Endometrial microvascular endothelial cells (primary cell): Measurements from ENCODE around the gene ATG4D. TPM values are rescaled to one million over a fixed set of nuclear protein-coding genes. Genes with fewer than 3 reads are reported as not detected.
"Not testable (repeated sequence)": the region's sequence is repeated elsewhere in the genome, so short reads cannot be mapped to it uniquely, and the experiment has no call there.

Source experiments
- in situ Hi-C: cut with HindIII; loops from 2 replicates; pipeline ENCODE4 v1.10.0; 2017; ENCODE audit warnings: low sequenced_read_pairs, low pct_unique_long_range_greater_than_20kb; ENCODE audit errors: inconsistent ontology term
- total RNA-seq: library from RNA; depleted of rRNA; stranded (reverse); fragments of >200 nt; gene quantifications from one replicate; pipeline ENCODE4 v1.2.3, GENCODE V29; 2015; ENCODE audit errors: inconsistent ontology term

The ATG4D gene
- total RNA-seq, 1 donor from 2014 or later = 31.9 TPM

DNA sequence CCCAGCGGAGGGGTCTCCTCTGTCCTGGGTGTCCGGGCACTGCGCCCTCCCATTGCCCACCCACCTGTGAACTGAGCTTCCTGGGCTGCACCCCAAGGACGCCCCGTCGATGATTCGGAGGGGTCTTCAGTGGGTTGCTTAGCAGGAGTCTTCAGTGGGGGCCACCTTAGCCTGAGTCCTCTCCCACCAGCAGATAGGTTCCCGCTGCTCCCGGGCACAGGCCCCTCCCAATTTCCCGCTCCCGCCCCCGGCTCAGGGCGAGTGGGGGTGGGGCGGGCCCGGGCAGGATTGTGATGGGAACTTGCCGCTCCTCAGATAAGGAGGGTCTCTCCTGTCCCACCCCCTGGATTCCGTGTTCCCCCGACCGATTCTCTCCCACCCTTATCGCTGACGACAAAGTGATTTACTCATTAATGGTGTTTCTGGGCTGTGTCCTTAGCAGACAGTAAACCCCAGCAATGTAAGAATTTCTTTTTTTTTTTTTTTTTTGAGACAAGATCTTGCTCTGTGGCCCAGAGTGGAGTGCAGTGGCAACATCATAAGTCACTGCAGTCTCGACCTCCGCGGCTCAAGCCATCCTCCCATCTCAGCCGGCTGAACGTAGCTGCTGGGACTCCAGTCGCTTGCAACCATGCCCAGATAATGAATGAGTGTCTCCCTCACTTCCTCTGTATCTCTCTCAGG is 25.8 kb upstream of the ATG4D start:
- in situ Hi-C loops = no loop called here

- in situ Hi-C loops = no loop called here
These were observed 25.0 kb upstream of the ATG4D start for GRCh38 chr19:10518444-10519361.

- in situ Hi-C loops = no loop called here
These were observed 24.3 kb upstream of the ATG4D start for GRCh38 chr19:10519421-10519820.

GRCh38 chr19:10520652-10521318 is 22.9 kb upstream of the ATG4D start:
- in situ Hi-C loops = no loop called here

DNA sequence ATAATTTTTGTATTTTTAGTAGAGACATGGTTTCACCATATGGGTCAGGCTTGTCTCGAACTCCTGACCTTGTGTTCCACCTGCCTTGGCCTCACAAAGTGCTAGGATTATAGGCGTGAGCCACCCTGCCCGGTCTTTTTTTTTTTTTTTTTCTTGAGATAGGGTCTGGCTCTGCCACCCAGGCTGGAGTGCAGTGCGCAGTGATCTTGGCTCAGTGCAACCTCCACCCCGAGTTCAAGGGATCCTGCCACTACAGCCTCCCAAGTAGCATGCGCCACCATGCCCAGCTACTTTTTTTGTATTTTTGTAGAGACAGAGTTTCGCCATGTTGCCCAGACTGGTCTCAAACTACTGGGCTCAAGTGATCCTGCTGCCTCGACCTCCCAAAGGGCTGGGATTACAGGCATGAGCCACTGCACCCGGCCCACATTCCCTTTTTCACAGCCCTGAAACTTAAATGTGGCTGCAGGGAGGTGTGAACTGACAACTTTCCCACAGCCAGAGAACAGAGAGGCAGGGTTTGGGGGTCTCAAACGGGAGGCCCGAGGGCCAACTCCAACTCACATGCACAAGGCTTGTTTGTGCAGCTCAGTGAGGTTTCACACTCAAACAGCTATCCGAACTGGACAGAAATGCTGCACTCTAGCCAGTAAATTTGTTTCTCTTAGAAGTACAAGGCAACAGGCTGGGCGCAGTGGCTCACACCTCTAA is 22.1 kb upstream of the ATG4D start:
- in situ Hi-C loops = no loop called here

GRCh38 chr19:10523135-10523636 is 20.5 kb upstream of the ATG4D start:
- in situ Hi-C loops = no loop called here

DNA sequence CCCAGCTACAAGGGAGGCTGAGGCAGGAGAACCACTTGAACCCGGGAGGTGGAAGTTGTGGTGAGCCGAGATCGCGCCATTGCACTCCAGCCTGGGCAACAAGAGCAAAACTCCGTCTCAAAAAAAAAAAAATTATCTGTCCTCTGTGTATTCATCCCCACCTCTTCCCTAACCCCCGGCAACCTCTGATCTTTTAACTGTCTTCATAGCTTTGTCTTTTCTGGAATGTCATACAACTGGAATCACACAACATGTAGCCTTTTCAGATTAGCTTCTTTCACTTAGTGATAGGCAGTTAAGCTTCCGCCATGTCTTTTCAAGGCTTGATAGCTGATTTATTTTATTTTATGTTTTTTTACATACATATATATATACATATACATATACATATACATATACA is 18.1 kb upstream of the ATG4D start:
- in situ Hi-C loops = no loop called here

DNA sequence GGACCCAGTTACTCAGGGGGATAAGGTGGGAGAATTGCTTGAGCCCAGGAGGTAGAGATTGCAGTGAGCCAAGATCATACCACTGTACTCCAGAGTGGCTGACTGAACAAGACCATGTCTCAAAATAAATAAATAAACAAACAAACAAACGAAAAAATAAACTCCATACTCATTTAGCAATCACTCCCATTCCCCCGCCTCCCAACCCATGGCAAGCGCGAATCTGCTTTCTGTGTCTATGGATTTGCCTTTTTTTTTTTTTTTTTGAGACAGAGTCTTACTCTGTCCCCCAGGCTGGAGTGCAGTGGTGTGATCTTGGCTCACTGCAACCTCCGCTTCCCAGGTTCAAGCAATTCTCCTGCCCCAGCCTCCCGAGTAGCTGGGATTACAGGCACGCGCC is 16.8 kb upstream of the ATG4D start:
- in situ Hi-C loops = not testable (repeated sequence)

DNA sequence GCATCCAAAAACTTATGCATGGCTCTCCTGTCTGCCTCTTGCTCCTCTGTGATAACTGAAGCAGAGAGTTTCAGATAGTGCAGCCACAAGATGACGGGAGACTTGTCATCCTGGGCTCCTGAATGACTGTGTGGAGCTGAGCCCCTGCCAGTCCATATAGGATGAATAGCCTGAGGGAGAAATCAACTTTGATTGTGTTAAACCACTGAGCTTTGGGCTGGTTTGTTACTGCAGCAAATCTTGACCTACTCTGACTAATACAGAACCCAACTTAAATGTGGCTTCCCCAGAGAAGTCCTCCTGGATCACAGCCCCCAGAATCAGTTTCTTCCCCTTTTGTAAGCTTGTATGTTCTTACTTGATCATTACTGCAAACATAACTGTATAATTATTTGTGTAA is 11.2 kb upstream of the ATG4D start:
- in situ Hi-C loops = no loop called here

DNA sequence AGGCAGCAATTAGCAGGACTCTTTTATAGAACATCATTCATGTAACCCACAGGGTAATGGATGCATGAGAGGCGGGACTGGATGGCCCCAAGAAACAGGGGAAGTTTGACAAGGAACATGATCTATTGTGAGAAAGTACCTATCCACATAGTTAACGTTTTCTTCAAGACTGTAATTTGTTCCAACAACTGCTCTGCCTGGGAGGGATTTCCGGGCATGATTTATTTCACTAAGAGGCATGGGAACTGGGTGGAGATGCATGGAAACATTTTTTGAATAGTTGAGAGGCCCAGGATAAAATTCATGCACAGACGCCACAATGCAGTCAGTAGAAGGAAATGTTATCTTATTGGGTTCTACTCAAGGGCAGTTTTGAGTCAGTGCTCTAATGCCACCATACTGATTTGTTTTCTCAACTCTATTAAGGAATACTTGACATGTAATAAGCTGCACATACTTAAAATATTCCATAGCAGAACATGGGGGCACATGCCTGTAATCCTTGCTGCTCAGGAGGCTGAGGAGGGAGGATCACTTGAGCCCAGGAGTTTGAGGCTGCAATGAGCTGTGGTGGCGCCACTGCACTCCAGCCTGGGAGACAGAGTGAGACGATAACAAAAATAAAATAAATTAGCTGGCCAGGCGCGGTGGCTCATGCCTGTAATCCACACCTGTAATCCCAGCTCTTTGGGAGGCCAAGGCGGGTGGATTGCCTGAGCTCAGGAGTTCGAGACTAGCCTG is 9.9 kb upstream of the ATG4D start:
- in situ Hi-C loops = no loop called here

GRCh38 chr19:10535613-10536012 is 8.1 kb upstream of the ATG4D start:
- in situ Hi-C loops = no loop called here

DNA sequence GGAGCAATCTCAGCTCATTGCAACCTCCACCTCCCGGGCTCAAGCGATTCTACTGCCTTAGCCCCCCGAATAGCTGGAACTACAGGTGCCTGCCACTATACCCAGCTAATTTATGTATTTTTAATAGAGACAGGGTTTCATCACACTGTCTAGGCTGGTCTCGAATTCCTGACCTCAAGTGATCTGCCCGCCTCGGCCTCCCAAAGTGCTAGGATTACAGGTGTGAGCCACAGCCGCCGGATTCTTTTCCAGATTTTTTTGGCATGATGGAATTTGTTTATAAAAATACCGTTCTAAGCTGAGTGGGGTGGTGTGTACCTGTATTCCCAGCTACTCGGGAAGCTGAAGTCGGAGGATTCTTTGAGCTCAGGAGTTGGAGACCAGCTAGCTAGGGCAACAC is 6.0 kb upstream of the ATG4D start:
- in situ Hi-C loops = no loop called here

DNA sequence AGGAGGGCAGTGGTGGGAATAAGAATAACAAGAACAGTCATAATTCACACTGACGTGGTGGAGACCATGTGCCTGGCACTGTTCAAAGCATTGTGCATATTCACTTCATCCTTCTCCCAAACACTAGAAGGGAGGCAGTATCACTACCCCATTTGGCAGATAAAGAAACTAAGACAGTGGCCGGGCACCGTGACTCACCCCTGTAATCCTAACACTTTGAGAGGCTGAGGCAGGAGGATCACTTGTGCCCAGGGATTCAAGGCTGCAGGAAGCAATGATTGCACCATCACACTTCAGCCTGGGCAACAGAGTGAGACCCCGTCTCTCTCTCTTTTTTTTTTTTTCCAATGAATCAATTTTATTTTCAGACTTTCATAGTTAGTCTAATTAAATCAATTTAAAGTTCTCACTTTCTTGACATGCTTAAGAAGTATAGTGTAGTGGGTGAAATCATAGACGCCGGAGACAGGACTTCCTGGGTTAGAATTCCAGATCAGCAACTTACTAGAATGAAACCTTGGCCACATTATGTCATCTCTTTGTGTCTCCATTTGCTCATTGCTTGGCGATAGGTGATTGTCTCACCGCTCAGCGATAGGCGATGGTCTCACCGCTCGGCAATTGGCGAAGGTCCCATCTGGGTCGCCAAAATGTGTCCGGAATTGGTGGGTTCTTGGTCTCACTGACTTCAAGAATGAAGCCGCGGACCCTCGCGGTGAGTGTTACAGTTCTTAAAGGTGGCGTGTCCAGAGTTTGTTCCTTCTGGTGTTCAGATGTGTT is 5.3 kb upstream of the ATG4D start:
- in situ Hi-C loops = no loop called here

DNA sequence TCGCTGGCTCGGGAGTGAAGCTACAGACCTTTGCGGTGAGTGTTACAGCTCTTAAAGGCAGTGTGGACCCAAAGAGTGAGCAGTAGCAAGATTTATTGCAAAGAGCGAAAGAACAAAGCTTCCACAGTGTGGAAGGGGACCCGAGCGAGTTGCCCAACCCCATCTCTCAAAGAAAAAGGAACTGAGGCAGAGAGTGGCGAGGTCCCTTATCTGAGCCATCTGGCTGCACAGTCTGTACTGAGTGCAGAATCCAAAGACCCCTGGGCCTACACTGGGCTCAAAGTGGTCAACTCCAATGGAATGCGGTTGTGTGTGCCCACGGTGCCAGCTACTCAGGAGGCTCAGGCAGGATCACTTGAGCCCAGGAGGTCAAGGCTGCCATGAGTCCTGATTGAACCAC is 4.7 kb upstream of the ATG4D start:
- in situ Hi-C loops = not testable (repeated sequence)

DNA sequence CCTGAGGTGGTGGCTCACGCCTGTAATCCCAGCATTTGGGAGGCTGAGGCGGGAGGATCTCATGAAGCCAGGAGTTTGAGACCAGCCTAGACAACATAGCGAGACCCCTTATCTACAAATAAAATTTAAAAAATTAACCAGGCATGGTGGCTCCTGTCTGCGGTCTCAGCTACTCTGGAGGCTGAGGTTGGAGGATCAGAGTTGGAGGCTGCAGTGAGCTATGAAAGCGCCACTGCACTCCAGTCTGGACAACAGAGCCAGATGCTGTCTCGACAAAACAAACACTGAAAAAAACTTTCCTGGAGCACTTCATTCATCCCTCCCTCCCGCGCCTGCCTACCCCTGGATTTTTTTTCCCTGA is 665 bp upstream of the ATG4D start:
- in situ Hi-C loops = no loop called here

DNA sequence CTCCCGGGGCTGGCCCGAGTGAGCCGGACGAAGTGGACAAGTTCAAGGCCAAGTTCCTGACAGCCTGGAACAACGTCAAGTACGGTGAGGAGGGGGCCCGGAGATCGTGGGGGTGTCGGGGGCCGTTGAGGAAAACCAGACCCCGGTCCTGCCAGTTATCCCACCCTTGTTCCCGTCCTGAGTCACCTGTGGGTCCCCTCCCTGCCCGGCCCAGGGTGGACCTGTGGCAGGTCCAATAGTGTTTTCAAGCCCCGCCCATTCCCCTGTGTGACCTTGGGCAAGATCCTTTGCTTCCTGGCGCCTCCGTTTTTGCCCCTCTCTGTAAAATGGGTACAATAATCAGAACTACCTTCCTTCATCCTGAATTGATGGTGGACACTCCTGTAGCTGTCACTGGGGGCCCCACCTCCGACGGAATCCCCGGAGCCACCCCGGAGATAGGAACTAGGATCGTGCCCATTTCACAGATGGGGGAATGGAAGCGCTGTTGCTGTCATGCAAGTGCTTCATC is 593 bp downstream of the ATG4D start:
- in situ Hi-C loops = no loop called here

GRCh38 chr19:10544753-10545251 is 1.1 kb downstream of the ATG4D start:
- in situ Hi-C loops = no loop called here
